GM19372 (cell line): ENCODE measurements around the gene SGO1.
"Not testable (repeated sequence)": the region's sequence is repeated elsewhere in the genome, so short reads cannot be mapped to it uniquely, and the experiment has no call there.

Experiments used
- ATAC-seq: cut with Tn5 transposase; IDR thresholded peaks from one replicate; pipeline ENCODE4 v1.9.1; 2021; ENCODE audit warnings: mild to moderate bottlenecking, low read depth, moderate library complexity; ENCODE audit not compliant: unreplicated experiment

SGO1 gene

GRCh38 chr3:20185679-20186599 is at the start of gene SGO1:
Gene SGO1 (minus strand): TSS chr3:20186206. CDS start chr3:20184027, 2,179 bp downstream.
- ATAC-seq, result peak; percentile 87

GRCh38 chr3:20235796-20236195 is 49.8 kb upstream of the SGO1 start:
- ATAC-seq, result no peak

GRCh38 chr3:20232906-20233780 is 47.1 kb upstream of the SGO1 start:
- no peak for ATAC-seq

- ATAC-seq, result no peak
Measured at GRCh38 chr3:20230954-20231353, 44.9 kb upstream of the SGO1 start.

GRCh38 chr3:20225769-20226168 is 39.8 kb upstream of the SGO1 start:
- no peak for ATAC-seq

GRCh38 chr3:20222274-20222673 is 36.3 kb upstream of the SGO1 start:
- no peak for ATAC-seq

- ATAC-seq, result no peak
Measured at GRCh38 chr3:20218215-20218614, 32.2 kb upstream of the SGO1 start.

GRCh38 chr3:20215636-20216035 is 29.6 kb upstream of the SGO1 start:
- ATAC-seq, result no peak

GRCh38 chr3:20213491-20213890 is 27.5 kb upstream of the SGO1 start:
- ATAC-seq, result not testable (repeated sequence)

- ATAC-seq, result not testable (repeated sequence)
Measured at GRCh38 chr3:20207945-20208344, 21.9 kb upstream of the SGO1 start.

GRCh38 chr3:20205898-20206297 is 19.9 kb upstream of the SGO1 start:
- ATAC-seq, result not testable (repeated sequence)

- ATAC-seq, result no peak
Measured at GRCh38 chr3:20201143-20201542, 15.1 kb upstream of the SGO1 start.

- no peak for ATAC-seq
Measured at GRCh38 chr3:20197775-20198174, 11.8 kb upstream of the SGO1 start.

GRCh38 chr3:20194793-20195460 is 8.9 kb upstream of the SGO1 start:
- ATAC-seq, result no peak

- no peak for ATAC-seq
Measured at GRCh38 chr3:20190991-20191390, 5.0 kb upstream of the SGO1 start.

GRCh38 chr3:20186600-20187004 is 596 bp upstream of the SGO1 start:
- peak; percentile 2 for ATAC-seq

GRCh38 chr3:20185331-20185678 is 701 bp downstream of the SGO1 start:
- peak; percentile 8 for ATAC-seq

GRCh38 chr3:20182206-20182605 is 3.8 kb downstream of the SGO1 start:
- no peak for ATAC-seq

- no peak for ATAC-seq
Measured at GRCh38 chr3:20181276-20181675, 4.7 kb downstream of the SGO1 start.

GRCh38 chr3:20173844-20174410 is 12.1 kb downstream of the SGO1 start:
- no peak for ATAC-seq
